Measurements from ENCODE around the gene TK1.
"Not testable (repeated sequence)": the region's sequence is repeated elsewhere in the genome, so short reads cannot be mapped to it uniquely, and the experiment has no call there.

The TK1 gene, protein sequence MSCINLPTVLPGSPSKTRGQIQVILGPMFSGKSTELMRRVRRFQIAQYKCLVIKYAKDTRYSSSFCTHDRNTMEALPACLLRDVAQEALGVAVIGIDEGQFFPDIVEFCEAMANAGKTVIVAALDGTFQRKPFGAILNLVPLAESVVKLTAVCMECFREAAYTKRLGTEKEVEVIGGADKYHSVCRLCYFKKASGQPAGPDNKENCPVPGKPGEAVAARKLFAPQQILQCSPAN

GRCh38 chr17:78186692-78187595, at the start of gene TK1, which contains the start of gene AFMID:
TK1 (minus strand) TSS chr17:78187052; CDS start chr17:78186994, 58 bp downstream.
AFMID (plus strand) TSS chr17:78187362; CDS start chr17:78187371, 9 bp downstream.
- peak; percentile 96 for DNase-seq

GRCh38 chr17:78235885-78236284, 49.0 kb upstream of the TK1 start:
- no peak for DNase-seq

- not testable (repeated sequence) for DNase-seq
Measured at GRCh38 chr17:78235022-78235421, 48.2 kb upstream of the TK1 start.

DNA sequence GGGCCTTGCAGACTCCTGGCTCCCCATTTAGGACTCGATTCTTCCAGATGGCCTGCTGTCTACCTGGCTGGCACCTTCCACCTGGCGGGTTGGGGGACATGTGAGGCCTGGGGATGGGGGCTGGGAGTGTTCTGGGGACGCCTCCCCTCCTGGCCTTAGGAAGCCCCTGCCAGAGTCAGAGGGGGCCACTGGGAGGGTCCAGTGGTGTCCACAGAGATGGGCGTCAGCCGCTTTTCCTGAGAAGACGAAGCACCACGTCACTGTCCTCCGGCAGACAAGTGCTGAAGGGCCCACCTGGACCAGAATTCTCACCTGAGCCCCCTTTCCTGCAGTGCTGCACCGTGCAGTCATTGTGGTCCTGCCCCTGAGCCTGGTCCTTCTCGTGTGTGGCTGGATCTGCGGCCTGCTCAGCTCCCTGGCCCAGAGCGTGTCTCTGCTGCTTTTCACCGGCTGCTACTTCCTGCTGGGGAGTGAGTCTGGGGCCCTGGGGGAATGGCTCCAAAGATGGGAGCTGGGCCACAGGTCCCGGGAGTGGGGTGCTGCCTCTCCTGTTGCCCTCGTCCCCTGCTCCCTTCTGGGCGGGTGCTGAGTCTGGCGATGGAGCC, 47.5 kb upstream of the TK1 start:
- no peak for DNase-seq

- no peak for DNase-seq
Measured at GRCh38 chr17:78233678-78234077, 46.8 kb upstream of the TK1 start.

DNA sequence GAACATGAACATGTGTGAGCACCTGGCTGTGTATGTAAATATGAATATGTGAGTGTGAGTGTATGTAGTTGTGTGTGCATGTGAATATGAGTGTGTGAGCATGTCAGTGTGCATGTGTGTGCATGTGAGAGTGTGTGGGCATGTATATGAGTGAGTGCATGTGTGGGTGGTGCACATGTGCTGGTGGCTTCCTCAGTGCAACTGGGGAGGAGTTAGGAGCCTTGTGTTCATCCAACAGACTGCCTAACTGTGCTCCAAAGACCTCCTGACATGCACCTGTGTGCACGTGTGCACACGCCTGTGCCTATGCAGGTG, 46.0 kb upstream of the TK1 start:
- DNase-seq, result no peak

GRCh38 chr17:78231991-78232858, 45.4 kb upstream of the TK1 start:
- DNase-seq, result no peak

- no peak for DNase-seq
Measured at GRCh38 chr17:78230996-78231935, 44.4 kb upstream of the TK1 start, which contains the start of gene TMEM235. TMEM235 (plus strand) TSS chr17:78231631; CDS start chr17:78232024, 393 bp downstream.

GRCh38 chr17:78230252-78230962, 43.6 kb upstream of the TK1 start:
- no peak for DNase-seq

DNA sequence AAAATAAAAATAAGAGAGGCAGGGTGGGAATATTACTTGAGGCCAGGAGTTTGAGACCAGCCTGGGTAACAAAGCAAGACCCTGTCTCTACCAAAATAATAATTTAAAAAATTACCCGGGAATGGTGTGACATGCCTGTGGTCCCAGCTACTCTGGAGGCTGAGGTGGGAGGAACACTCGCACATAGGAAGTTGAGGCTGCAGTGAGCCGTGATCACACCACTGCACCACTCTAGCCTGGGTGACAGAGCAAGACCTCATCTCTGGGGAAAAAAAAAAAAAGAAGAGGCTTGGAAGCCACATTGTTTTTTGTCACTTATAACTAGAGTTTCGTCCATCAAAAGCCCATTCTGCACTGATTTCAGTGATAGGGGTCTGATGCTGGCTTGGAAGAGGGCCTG, 41.3 kb upstream of the TK1 start:
- no peak for DNase-seq

DNA sequence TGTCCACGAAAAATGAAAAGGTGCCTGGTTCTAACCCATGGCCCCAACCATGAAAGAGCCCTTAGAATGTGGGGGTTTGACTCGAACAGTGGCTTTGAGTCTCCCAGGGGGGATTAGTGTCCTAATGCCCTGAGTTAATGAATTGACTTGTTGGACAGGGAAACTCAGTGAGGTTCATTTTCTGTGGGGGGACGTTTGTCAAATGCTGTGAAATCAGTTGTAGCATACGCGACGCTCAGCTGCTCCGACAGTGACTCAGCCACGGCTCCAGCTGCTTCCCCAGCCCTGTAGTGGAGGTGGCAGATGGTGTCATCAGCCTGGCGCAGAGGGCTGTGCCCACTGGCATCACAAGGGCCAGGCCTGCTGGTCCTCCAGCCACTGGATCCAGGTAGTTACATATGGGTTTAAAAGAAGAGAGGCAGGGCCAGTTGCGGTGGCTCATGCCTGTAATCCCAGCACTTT, 40.6 kb upstream of the TK1 start:
- no peak for DNase-seq

- DNase-seq, result no peak
Measured at GRCh38 chr17:78226759-78227454, 40.1 kb upstream of the TK1 start.

- DNase-seq, result no peak
Measured at GRCh38 chr17:78226055-78226758, 39.4 kb upstream of the TK1 start.

- no peak for DNase-seq
Measured at GRCh38 chr17:78225088-78225865, 38.4 kb upstream of the TK1 start.

DNA sequence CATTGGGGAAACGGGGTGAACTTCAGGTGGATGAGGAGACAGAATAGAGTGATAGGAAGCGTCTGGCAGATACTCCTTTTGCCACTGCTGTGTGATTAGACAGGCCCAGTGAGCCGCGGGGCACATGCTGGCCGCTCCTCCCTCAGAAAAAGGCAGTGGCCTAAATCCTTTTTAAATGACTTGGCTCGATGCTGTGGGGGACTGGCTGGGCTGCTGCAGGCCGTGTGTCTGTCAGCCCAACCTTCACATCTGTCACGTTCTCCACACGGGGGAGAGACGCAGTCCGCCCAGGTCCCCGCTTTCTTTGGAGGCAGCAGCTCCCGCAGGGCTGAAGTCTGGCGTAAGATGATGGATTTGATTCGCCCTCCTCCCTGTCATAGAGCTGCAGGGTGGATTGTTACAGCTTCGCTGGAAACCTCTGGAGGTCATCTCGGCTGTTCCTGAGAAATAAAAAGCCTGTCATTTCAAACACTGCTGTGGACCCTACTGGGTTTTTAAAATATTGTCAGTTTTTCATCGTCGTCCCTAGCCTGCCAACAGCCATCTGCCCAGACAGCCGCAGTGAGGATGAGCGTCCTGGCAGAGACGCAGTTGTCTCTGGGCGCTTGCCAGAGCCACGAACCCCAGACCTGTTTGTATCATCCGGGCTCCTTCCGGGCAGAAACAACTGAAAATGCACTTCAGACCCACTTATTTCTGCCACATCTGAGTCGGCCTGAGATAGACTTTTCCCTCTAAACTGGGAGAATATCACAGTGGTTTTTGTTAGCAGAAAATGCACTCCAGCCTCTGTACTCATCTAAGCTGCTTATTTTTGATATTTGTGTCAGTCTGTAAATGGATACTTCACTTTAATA, 37.6 kb upstream of the TK1 start:
- peak; percentile 23 for DNase-seq

DNA sequence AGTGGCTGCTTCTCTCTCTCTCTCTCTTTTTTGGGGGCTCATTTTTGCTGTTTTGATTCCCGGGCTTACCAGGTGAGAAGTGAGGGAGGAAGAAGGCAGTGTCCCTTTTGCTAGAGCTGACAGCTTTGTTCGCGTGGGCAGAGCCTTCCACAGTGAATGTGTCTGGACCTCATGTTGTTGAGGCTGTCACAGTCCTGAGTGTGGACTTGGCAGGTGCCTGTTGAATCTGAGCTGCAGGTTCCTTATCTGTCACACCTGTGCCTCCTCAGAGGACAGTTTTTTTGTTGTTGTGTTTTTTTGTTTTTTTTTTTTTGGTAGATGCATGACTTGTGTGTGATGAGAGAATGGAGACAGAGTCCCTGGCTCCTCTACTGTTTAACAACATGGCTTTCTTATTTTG, 36.9 kb upstream of the TK1 start:
- DNase-seq, result no peak

- no peak for DNase-seq
Measured at GRCh38 chr17:78223061-78223460, 36.2 kb upstream of the TK1 start.

Data from NCI-H1092 treated with DMSO at 0.1 percent for 48 hours (cell line).